Camera-type eye (tissue), 1 donor: ENCODE measurements around the gene NTSR2. TPM values are rescaled to one million over a fixed set of nuclear protein-coding genes. Genes with fewer than 3 reads are reported as not detected.

Source experiments
- total RNA-seq: library from RNA; depleted of rRNA; stranded (reverse); fragments of >200 nt; gene quantifications from one replicate; pipeline ENCODE4 v1.2.3, GENCODE V29; 2014

NTSR2 gene, protein sequence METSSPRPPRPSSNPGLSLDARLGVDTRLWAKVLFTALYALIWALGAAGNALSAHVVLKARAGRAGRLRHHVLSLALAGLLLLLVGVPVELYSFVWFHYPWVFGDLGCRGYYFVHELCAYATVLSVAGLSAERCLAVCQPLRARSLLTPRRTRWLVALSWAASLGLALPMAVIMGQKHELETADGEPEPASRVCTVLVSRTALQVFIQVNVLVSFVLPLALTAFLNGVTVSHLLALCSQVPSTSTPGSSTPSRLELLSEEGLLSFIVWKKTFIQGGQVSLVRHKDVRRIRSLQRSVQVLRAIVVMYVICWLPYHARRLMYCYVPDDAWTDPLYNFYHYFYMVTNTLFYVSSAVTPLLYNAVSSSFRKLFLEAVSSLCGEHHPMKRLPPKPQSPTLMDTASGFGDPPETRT
- total RNA-seq, result 0.44 TPM

DNA sequence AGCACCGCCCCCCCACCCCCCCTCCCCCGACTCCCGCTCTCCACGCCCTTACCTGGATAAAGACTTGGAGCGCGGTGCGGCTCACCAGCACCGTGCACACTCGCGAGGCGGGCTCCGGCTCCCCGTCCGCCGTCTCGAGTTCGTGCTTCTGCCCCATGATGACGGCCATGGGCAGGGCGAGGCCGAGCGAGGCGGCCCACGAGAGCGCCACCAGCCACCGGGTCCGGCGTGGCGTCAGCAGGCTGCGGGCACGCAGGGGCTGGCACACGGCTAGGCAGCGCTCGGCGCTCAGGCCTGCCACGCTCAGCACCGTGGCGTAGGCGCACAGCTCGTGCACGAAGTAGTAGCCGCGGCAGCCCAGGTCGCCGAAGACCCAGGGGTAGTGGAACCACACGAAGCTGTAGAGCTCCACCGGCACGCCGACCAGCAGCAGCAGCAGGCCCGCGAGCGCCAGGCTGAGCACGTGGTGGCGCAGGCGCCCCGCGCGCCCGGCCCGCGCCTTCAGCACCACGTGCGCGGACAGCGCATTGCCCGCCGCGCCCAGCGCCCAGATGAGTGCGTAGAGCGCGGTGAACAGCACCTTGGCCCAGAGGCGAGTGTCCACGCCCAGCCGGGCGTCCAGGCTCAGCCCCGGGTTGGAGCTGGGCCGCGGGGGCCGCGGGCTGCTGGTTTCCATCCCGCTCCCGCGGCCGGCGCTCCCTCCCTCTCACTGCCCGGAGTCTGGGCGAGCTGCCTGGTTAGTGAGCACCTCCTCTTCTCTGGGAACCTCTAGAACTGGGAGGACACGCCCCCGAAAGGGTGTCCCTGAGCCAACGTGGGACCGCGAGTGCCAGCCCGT is at the start of gene NTSR2:
Gene NTSR2 (minus strand): TSS at position 742 of the 838 bp plus-strand sequence. CDS start 66 bp downstream, at position 676.

Other genes starting within 250 kb of the NTSR2 start
- 26.3 TPM for gene E2F6, start 204.0 kb downstream of the NTSR2 start, total RNA-seq
- gene GREB1, start 136.2 kb downstream of the NTSR2 start, total RNA-seq, result 18.5 TPM
- 38.6 TPM for gene LPIN1, start 76.4 kb upstream of the NTSR2 start, total RNA-seq